Superior temporal gyrus (tissue), 1 donor: ENCODE results near the gene TCF7L1.
"Not testable (repeated sequence)": the region's sequence is repeated elsewhere in the genome, so short reads cannot be mapped to it uniquely, and the experiment has no call there.

Experiments
- DNase-seq: peaks from one replicate; pipeline ENCODE4 v3.0.0-alpha.2; 2016; ENCODE audit errors: extremely low spot score

Gene TCF7L1

DNA sequence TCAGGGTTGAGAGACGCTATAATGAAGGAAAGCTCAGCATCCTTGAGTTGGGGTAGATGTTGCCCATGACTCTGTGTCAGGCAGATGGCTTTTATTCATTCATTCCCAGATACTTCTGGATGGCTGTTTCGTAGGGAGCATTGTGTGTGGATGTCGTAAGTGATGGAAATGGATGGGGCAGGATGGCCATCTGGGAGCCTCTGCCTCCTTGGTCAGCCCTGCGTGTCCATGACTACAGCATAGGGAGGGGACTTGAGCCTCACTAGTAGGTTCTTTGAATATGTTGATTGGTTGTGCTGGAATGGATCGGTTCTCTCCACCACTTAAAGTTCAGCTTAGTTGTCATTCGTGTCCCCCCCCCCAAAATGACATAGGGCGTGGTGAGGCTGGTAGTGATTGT is 149.7 kb downstream of the TCF7L1 start:
- DNase-seq: no peak

- DNase-seq: no peak
Measured at GRCh38 chr2:85283641-85284040, 150.4 kb downstream of the TCF7L1 start.

GRCh38 chr2:85286918-85287317 is 153.7 kb downstream of the TCF7L1 start:
- DNase-seq: no peak

DNA sequence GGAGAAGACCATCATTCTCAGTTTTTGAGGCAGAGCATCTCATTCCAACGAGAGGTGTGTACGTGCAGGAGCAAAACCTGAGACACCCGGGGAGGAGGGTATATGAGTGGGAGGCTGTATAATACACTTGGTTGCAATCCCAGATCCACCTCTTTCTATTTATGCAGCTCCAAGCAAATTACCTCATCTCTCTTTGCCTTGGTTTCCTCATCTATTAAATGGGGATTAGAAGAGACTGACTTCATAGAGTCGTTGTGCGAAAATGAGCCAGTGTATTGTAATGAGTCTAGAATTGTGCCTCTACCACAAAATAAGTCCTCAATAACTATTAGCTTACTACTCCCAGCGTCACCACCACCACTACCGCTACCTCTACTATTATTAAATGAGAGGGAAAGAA is 154.5 kb downstream of the TCF7L1 start:
- no peak for DNase-seq

DNA sequence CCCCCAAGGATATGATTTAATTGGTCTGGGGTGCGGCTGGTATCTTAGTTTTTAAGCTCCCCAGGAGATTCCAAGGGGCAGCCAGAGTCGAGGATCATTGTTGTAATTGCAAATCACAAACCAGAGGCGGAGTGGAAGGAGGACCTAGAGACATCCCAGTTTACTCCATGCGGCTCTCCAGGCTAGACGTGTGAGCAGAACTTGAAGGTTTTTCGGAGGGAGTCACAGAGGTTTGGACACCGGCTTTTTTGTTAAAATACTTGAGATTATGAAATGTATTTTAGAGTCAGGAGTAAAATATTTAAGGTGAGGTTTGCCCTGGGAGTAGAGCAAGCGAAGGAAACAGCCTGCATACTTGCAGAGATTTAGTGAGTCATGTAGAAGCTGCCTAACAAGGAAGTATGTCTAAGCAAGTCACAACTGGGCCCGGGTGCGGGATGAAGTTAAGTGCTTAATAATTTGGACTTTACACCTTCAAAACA is 155.1 kb downstream of the TCF7L1 start:
- no peak for DNase-seq

DNA sequence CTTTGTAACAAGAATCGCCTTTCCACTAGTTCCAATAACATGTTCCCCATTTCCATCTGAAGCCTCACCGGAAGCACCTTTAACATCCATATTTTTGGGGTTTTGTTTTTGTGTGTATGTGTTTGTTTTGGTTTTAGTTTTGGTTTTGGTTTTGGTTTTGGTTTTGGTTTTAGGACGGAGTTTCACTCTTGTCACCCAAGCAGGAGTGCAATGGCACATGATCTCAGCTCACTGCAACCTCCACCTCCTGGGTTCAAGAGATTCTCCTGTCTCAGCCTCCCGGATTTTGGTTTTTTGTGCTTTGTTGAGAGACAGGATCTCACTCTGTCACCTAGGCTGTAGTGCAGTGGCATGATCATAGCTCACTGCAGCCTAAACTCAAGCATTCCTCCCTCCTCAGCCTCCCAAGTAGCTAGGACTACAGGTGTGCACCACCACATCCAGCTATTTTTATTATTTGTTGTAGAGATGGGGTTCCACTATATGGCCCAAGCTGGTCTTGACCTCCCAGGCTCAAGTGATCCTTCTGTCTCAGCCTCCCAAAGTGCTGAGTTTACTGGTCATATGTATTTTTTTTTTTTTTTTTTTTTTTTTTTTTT is 158.3 kb downstream of the TCF7L1 start:
- DNase-seq: no peak

DNA sequence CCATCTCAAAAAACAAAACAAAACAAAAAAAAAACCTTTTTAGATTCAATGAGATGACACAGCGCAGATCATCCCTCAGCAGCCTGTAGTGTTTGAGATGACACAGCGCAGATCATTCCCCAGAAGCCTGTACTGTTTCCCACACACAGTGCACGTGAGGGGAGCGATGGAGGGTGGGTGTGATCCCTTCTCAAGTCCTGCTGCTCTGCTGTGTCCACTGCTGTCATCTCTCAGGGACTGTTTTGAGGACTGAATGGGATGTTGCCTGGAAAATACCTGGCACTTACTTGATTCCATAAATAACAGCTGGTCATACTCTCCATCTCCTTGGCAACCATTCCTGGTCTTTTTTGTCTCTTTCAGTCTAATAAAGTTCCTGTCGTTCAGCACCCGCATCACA is 168.9 kb downstream of the TCF7L1 start:
- DNase-seq: peak; percentile 30

DNA sequence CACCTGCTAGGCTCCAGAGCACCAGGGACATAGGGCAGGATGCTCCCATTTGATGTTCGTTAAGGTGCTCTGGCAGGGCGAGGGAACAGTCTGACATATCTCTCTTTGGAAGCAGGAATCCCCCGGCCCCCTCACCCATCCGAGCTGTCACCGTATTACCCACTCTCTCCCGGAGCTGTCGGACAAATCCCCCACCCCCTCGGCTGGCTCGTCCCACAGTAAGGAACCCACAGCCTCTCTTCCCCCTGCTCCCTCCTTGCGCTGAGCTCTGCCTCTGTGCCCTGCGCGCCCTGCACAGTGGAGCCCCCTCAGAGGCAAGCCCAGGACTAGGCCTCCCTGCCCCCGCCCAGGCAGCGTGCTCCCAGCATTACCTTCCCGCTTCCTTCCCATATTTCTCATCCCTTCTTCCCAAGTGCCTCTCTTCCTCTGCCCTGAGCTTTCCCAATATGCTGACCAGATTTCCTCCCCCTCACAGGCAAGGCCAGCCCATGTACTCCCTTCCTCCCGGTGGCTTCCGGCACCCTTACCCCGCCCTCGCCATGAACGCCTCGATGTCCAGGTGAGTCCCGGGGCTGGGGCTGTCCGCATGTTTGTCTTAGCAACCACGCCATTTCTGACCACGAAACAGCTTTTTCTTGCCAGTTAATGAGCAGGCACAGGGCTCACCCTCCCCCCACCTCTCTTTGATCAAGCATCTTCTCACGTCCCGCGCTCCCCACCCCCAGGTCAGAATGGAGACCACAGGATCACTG is 170.8 kb downstream of the TCF7L1 start:
- DNase-seq: no peak

GRCh38 chr2:85307527-85307897 is 174.3 kb downstream of the TCF7L1 start:
- no peak for DNase-seq

- no peak for DNase-seq
Measured at GRCh38 chr2:85308201-85308600, 175.0 kb downstream of the TCF7L1 start.

- DNase-seq: no peak
Measured at GRCh38 chr2:85308896-85309555, 175.8 kb downstream of the TCF7L1 start.

DNA sequence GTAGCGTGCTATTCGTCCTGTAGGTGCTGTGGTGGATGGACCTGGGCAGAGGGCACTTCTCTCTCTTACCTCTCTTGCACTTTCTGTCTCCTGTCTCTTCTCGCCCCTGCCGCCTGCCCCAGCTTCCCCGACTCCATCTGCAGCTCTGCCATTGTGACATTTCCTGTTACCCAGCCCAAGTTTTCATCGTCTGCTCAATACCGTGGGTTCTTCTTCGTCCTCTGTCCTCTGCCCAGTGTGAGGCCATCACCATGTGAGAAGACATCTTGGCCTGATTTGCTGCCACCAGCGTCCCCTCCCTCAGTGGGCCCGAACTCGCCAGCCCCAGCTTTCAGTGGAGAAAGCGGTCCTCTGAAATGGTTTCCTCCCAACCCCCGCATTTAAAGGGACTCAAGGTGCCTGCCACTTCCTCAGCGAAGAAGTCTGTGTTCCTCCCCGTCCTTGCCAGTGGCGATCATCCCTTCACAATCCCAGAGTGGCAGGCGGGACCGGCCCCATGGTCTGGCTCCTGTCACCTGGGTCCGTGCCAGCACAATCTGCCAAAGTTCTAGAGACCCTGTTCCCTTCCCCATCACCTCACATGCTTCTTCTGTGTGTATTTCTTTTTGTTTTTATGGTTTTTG is 176.6 kb downstream of the TCF7L1 start:
- no peak for DNase-seq

DNA sequence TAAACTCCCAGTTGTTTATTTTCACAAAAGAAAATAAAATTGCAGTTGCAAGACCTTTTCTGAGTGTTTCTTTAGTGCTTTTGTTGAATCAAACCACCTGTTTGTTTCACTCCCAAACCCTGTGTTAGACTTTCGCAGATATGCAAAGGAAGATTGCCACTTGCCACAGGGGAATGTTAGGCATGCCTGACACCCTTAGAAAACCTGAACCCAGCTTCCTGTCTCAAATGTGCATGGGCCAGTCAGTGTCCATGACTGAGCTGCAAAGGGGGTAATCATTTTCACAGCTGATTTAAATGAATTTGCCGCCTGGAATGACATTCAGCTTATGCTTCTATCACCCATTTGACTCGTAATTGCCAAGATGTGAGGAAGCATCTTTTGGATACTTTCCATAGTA is 177.1 kb downstream of the TCF7L1 start:
- DNase-seq: no peak

DNA sequence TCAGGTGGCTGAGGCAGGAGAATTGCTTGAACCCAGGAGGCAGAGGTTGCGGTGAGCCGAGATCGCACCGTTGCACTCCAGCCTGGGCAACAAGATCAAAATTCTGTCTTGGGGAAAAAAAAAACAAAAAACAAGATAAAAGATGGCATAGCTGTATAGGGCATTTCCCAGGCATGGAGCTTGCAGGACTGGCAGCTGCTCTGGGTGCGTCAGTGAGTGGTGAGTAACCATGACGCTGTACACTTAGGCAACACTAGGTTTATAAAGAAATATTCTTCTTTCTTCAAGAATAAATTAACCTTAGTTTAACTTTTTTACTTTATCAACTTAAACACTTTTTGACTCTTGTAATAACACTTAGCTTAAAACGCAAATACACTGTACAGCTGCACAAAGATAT is 179.2 kb downstream of the TCF7L1 start:
- DNase-seq: no peak

GRCh38 chr2:85314884-85315242 is 181.7 kb downstream of the TCF7L1 start:
- no peak for DNase-seq

GRCh38 chr2:85315921-85316320 is 182.7 kb downstream of the TCF7L1 start:
- not testable (repeated sequence) for DNase-seq

DNA sequence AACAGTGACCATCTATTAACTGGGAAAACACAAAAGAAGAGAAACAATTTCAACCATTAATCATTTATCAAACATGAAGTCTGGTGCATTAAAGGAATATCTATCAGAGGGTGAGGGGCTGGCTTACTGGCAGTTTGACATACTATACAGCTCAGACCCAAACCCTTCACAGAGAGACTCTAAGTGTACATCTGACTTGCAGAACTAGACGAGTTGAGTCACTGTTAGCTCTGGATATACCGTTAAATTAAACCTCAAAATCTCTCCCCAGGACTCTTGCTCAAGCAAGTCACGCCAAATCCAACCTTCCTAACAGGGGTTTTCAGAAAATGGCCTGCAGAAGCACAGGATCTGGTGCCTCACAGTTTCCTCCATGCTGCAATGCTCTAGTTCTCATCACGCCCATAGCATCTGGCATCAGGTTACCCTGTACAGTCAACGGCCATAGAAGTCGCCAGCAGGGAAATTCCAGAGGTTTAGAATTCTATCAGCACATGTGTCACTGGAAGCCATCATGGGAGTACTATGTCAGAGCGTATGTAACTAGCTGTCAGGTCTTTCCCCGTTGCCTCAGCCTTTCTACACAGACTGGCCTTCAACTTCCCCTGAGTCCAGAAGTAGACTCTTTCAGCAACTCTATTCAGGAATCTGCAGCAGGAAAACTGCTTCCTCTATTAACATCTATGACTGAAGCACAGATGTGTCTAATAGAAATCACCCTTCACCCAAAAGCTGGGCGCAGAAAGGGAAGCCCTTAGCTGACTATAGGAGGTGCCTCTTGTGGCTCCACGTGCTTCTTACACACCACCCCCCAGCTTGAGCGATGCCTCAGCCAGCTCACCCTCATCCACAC is 185.3 kb downstream of the TCF7L1 start:
- DNase-seq: no peak

DNA sequence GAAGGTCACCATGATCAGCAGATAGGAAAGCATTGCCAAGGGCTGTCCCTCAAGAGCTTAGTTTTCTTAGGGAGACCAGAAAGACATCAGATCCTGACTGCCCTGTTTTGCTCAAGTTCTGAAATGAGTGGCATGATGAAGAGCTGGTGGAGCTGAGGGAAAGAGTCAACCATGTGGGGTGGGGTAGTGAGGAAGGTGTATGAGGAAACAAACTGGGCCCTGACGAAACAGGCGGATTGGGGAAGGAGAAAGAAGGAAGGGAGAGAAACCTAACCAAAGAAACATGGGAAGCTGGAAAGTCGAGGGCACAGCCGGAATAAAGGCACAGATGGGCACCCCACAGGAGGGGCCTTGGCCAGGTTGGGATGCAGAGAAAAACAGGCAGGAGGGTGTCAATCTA is 186.6 kb downstream of the TCF7L1 start:
- DNase-seq: no peak

DNA sequence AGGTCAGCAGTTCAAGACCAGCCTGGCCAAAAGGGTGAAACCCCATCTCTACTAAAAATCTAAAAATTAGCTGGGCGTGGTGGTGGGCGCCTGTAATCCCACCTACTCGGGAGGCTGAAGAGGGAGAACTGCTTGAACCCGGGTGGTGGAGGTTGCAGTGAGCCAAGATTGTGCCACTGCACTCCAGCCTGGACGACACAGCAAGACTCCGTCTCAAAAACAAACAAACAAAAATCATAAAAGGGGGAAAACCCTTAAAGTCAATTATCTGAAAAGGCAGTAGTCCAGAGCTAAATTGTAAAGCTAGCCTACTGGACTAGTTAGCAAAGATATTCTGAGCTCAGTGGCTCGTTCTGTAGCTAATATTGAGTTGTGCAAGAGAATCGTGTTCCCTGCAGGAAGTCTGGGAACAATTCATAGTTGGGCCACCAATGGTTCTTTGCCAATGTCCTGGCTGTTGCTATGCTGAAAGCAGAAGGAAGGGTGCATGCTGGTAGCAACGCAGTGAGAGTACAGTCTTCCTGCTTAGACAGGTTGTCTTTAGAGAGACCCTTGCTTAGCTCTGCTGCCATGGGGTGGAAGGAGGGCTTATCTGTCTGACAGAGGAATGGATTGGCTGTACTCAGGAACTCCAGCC is 190.3 kb downstream of the TCF7L1 start:
- no peak for DNase-seq

DNA sequence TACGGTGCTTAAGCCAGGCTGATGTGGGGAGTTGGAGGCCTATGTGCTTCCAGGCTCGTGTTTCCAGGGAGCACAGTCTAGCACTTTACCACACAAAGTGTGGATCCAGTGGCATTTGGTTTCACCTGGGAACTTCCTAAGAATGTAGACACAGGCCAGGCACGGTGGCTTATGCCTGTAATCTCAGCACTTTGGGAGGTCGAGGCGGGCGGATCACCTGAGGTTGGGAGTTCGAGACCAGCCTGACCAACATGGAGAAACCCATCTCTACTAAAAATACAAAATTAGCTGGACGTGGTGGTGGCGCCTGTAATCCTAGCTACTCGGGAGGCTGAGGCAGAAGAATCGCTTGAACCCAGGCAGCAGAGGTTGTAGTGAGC is 190.8 kb downstream of the TCF7L1 start:
- not testable (repeated sequence) for DNase-seq
